Sigmoid colon (tissue), 3 donors: ENCODE data around the gene CAD.
"Not testable (repeated sequence)": the region's sequence is repeated elsewhere in the genome, so short reads cannot be mapped to it uniquely, and the experiment has no call there.

ENCODE experiments used
- CTCF ChIP-seq, 4 experiments: fragments of 450-650 bp in 3 of 4; fragments of 200-600 bp in 1 of 4; IDR thresholded peaks; one replicate each; pipeline ENCODE4 v1.5.1; 2016 to 2019; ENCODE audit warnings: antibody characterized with exemption in 4 of 4, mild to moderate bottlenecking in 3 of 4, moderate library complexity in 2 of 4
- POLR2A ChIP-seq, 2 donors: fragments of 450-650 bp; IDR thresholded peaks; one replicate each; pipeline ENCODE4 v1.6.1; 2016; ENCODE audit warnings: antibody characterized with exemption in 2 of 2, mild to moderate bottlenecking in 2 of 2, moderate library complexity in 2 of 2

DNA sequence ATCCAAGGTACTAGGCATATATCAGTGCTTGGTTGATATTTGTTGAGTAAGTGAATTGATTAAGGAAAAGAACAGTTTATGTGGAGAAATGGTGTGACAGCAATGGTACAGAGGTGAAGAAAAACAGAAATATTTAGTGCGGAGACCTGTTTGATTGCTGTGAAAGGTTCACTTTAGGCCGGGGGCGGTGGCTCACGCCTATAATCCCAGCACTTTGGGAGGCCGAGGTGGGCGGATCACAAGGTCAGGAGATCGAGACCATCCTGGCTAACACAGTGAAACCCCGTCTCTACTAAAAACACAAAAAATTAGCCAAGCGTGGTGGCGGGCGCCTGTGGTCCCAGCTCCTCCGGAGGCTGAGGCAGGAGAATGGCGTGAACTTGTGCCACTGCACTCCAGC lies 51.1 kb downstream of the CAD start:
- not testable (repeated sequence) for TF ChIP-seq POLR2A, CTCF (IDR thresholded peaks at IDR 0.05)
